Skin epidermis (tissue), 12 donors: ENCODE measurements around the gene ITGAD.
A peak's percentile ranks its signal among the peaks of the same experiment; 100 is the strongest.

ENCODE experiments used
- H3K27ac ChIP-seq, 21 experiments: fragments of 200-600 bp; sonication (generic) in 11 of 21; one replicate each; pipeline ENCODE4 v1.5.0; 2020; ENCODE audit warnings: mild to moderate bottlenecking in 3 of 21, inconsistent platforms in 2 of 21, moderate library complexity in 2 of 21
- H3K4me3 ChIP-seq, 7 experiments: fragments of 200-600 bp; sonication (generic) in 2 of 7; one replicate each; pipeline ENCODE4 v1.5.0; 2020; ENCODE audit warnings: inconsistent platforms in 2 of 7, mild to moderate bottlenecking in 2 of 7, moderate library complexity in 1 of 7

Gene ITGAD

GRCh38 chr16:31470615-31471014, 77.5 kb downstream of the ITGAD start:
- H3K4me3 ChIP-seq = no peak overlapping the region

GRCh38 chr16:31471241-31471874, 78.2 kb downstream of the ITGAD start:
- Histone ChIP-seq H3K27ac (peak overlapping the region in 20 of 21 experiments; percentile 34 to 95 (median 87)), H3K4me3 (peak overlapping the region; percentile 44 to 65 (median 49))

More at GRCh38 chr16:31470615-31471014, 77.5 kb downstream of the ITGAD start:
- H3K27ac ChIP-seq = peak overlapping the region in 7 of 21 experiments; percentile 62 to 95 (median 91)

GRCh38 chr16:31471875-31472708, 79.0 kb downstream of the ITGAD start, which contains the start of gene TGFB1I1:
TSS of gene TGFB1I1 (plus strand) at chr16:31472152. CDS start at chr16:31472189, 37 bp downstream.
- Histone ChIP-seq H3K4me3 (peak within 1 kb of the TSS; percentile 44 to 65 (median 49)), H3K27ac (peak within 1 kb of the TSS; percentile 34 to 95 (median 87))

GRCh38 chr16:31472709-31473203, 79.6 kb downstream of the ITGAD start:
- Histone ChIP-seq H3K4me3 (peak overlapping the region; percentile 44 to 65 (median 49)), H3K27ac (peak overlapping the region; percentile 34 to 95 (median 87))

- Histone ChIP-seq H3K4me3 (no peak overlapping the region), H3K27ac (peak overlapping the region in 3 of 21 experiments; percentile 34 to 93 (median 39))
These were observed 80.3 kb downstream of the ITGAD start for GRCh38 chr16:31473264-31473984.

- Histone ChIP-seq H3K4me3 (no peak overlapping the region), H3K27ac (peak overlapping the region in 2 of 21 experiments; percentile 34 to 39)
These were observed 81.1 kb downstream of the ITGAD start for GRCh38 chr16:31474173-31474714.

- Histone ChIP-seq H3K27ac (no peak overlapping the region), H3K4me3 (no peak overlapping the region)
These were observed 81.9 kb downstream of the ITGAD start for GRCh38 chr16:31474773-31475738.

GRCh38 chr16:31475946-31476302, 82.8 kb downstream of the ITGAD start:
- H3K4me3 ChIP-seq = peak overlapping the region; percentile 29 to 48 (median 39)
- peak overlapping the region in 5 of 21 experiments; percentile 13 to 51 (median 46) for H3K27ac ChIP-seq
